Glutamatergic neuron (in vitro differentiated cells): ENCODE data around the gene SELENOI. TPM values are rescaled to one million over a fixed set of nuclear protein-coding genes. Genes with fewer than 3 reads are reported as not detected.

Source experiments
- DNase-seq: peaks from one replicate; pipeline ENCODE4 v3.0.0; 2022
- H3K27ac Mint-ChIP-seq: one replicate; pipeline ENCODE4 v1.8.0; 2020; ENCODE audit warnings: mild to moderate bottlenecking, mixed read lengths, inconsistent platforms; ENCODE audit not compliant: unreplicated experiment
- H3K27me3 Mint-ChIP-seq: one replicate; pipeline ENCODE4 v1.8.0; 2020; ENCODE audit warnings: mild to moderate bottlenecking, moderate library complexity, mixed read lengths, inconsistent platforms; ENCODE audit not compliant: unreplicated experiment
- H3K36me3 Mint-ChIP-seq: one replicate; pipeline ENCODE4 v1.8.0; 2020; ENCODE audit warnings: mild to moderate bottlenecking, mixed read lengths, inconsistent platforms; ENCODE audit not compliant: unreplicated experiment
- H3K4me1 Mint-ChIP-seq: one replicate; pipeline ENCODE4 v1.8.0; 2020; ENCODE audit warnings: mild to moderate bottlenecking, low read depth, mixed read lengths, inconsistent platforms; ENCODE audit not compliant: unreplicated experiment
- H3K4me3 Mint-ChIP-seq: one replicate; pipeline ENCODE4 v1.8.0; 2020; ENCODE audit warnings: mild to moderate bottlenecking, mixed read lengths, inconsistent platforms; ENCODE audit not compliant: unreplicated experiment
- H3K9me3 Mint-ChIP-seq: one replicate; pipeline ENCODE4 v1.8.0; 2020; ENCODE audit warnings: mild to moderate bottlenecking, moderate library complexity, mixed read lengths, inconsistent platforms; ENCODE audit not compliant: unreplicated experiment
- CTCF ChIP-seq: fragments of 200-600 bp; sonication (generic); IDR thresholded peaks from one replicate; pipeline ENCODE4 v1.5.0; 2021; ENCODE audit not compliant: partially characterized antibody, unreplicated experiment
- total RNA-seq: library from RNA; stranded (reverse); fragmentation: NEBNext Ultra II Directional; extraction: Animal tissue kit (Norgen Biotek cat#: 25700); gene quantifications from one replicate; pipeline ENCODE4 v1.2.1, GENCODE V29; 2021; ENCODE audit not compliant: unreplicated experiment

Gene SELENOI
- total RNA-seq, 1 donor from 2014 or later, result 61.2 TPM

- DNase-seq, result no peak
- no peak for TF ChIP-seq CTCF
- Mint-ChIP-seq H3K36me3 (no peaks in the 10 kb centered on the region), H3K27ac (no peak overlapping the region), H3K4me1 (peaks cover 7% of the 10 kb centered on the region), H3K9me3 (no peaks in the 10 kb centered on the region), H3K4me3 (no peak overlapping the region), H3K27me3 (no peaks in the 10 kb centered on the region)
Observed at GRCh38 chr2:26411419-26411818, 65.5 kb downstream of the SELENOI start.

GRCh38 chr2:26412091-26412673 is 66.2 kb downstream of the SELENOI start:
- Mint-ChIP-seq H3K27me3 (no peaks in the 10 kb centered on the region), H3K36me3 (no peaks in the 10 kb centered on the region), H3K27ac (no peak overlapping the region), H3K9me3 (no peaks in the 10 kb centered on the region), H3K4me1 (peaks cover 7% of the 10 kb centered on the region), H3K4me3 (no peak overlapping the region)
- no peak for DNase-seq
- no peak for TF ChIP-seq CTCF

GRCh38 chr2:26414311-26414710 is 68.4 kb downstream of the SELENOI start:
- no peak overlapping the region for H3K27ac Mint-ChIP-seq
- DNase-seq, result no peak
- no peak for TF ChIP-seq CTCF
- no peaks in the 10 kb centered on the region for H3K36me3 Mint-ChIP-seq
- H3K9me3 Mint-ChIP-seq, result peaks cover 2% of the 10 kb centered on the region
- H3K4me3 Mint-ChIP-seq, result no peak overlapping the region
- H3K27me3 Mint-ChIP-seq, result peaks cover 1% of the 10 kb centered on the region
- peaks cover 11% of the 10 kb centered on the region for H3K4me1 Mint-ChIP-seq

GRCh38 chr2:26421961-26422360 is 76.0 kb downstream of the SELENOI start:
- H3K4me1 Mint-ChIP-seq, result peaks cover 4% of the 10 kb centered on the region
- no peak for DNase-seq
- TF ChIP-seq CTCF, result no peak
- H3K27ac Mint-ChIP-seq, result no peak overlapping the region
- H3K4me3 Mint-ChIP-seq, result no peak overlapping the region
- H3K27me3 Mint-ChIP-seq, result peaks cover 1% of the 10 kb centered on the region
- no peaks in the 10 kb centered on the region for H3K36me3 Mint-ChIP-seq
- H3K9me3 Mint-ChIP-seq, result peaks cover 2% of the 10 kb centered on the region

- no peak for TF ChIP-seq CTCF
- Mint-ChIP-seq H3K4me3 (no peak overlapping the region), H3K9me3 (peaks cover under 1% of the 10 kb centered on the region), H3K4me1 (peaks cover 2% of the 10 kb centered on the region), H3K27ac (no peak overlapping the region), H3K27me3 (peaks cover 1% of the 10 kb centered on the region), H3K36me3 (no peaks in the 10 kb centered on the region)
- no peak for DNase-seq
Observed at GRCh38 chr2:26422947-26423629, 77.1 kb downstream of the SELENOI start.
